T-helper 17 cell (primary cell): Measurements from ENCODE around the gene ZNF117. TPM values are rescaled to one million over a fixed set of nuclear protein-coding genes. Genes with fewer than 3 reads are reported as not detected.
A peak's percentile ranks its signal among the peaks of the same experiment; 100 is the strongest.
"Not testable (repeated sequence)": the region's sequence is repeated elsewhere in the genome, so short reads cannot be mapped to it uniquely, and the experiment has no call there.

Experiments
- ATAC-seq: fragments of 150-1000 bp; cut with Tn5 transposase; 2 replicates; pipeline ENCODE4 v1.10.0; 2021; ENCODE audit warnings: mild to moderate bottlenecking, moderate library complexity
- DNase-seq, 3 donors: peaks; one replicate each; pipeline versions ENCODE4 v3.0.0 to v3.0.0-alpha.2; 2020 to 2021
- H3K9me3 ChIP-seq: one replicate; pipeline ENCODE4 v1.7.0; 2013; ENCODE audit warnings: low read length, mild to moderate bottlenecking; ENCODE audit not compliant: control insufficient read depth, poor library complexity, severe bottlenecking
- H3K27ac Mint-ChIP-seq: one replicate; pipeline ENCODE4 v1.8.0; 2022; ENCODE audit warnings: mild to moderate bottlenecking, moderate library complexity, mixed read lengths
- H3K27me3 Mint-ChIP-seq: one replicate; pipeline ENCODE4 v1.8.0; 2022; ENCODE audit warnings: mixed read lengths
- H3K36me3 Mint-ChIP-seq: one replicate; pipeline ENCODE4 v1.8.0; 2022; ENCODE audit warnings: low read depth, mixed read lengths
- H3K4me1 Mint-ChIP-seq: one replicate; pipeline ENCODE4 v1.8.0; 2022; ENCODE audit warnings: mild to moderate bottlenecking, mixed read lengths
- H3K4me3 Mint-ChIP-seq: one replicate; pipeline ENCODE4 v1.8.0; 2022; ENCODE audit warnings: mild to moderate bottlenecking, moderate library complexity, mixed read lengths
- total RNA-seq, 4 donors: library from RNA in 2 of 4; stranded (reverse) in 2 of 4; gene quantifications; one replicate each; pipeline ENCODE4 v1.2.3 and lab custom pipeline; 2022 to 2026

Gene ZNF117
- total RNA-seq, 2 donors from 2014 or later, result 1.4 to 4.4 TPM

DNA sequence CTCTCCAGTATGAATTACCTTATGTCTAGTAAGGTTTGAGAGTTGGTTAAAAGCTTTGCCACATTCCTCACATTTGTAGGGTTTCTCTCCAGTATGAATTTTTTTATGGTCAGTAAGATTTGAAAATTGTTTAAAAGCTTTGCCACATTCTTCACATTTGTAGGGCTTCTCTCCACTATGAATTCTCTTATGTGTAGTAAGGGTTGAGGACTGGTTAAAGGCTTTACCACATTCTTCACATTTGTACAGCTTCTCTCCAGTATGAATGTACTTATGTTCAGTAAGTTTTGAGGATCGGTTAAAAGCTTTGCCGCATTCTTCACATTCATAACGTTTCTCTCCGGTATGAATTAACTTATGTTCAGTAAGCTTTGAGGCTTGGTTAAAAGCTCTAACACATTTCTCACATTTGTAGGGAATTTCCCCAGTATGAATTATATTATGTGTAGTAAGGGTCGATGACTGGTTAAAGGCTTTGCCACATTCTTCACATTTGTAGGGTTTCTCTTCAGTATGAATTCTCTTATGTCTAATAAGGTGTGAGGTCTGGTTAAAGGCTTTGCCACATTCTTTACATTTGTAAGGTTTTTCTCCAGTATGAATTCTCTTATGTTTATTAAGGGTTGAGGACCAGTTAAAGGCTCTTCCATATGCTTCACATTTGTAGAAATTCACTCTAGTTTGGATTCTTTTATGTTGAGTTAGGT, 12.2 kb downstream of the ZNF117 start:
- Mint-ChIP-seq H3K27ac (no peak overlapping the region), H3K36me3 (peaks cover 15% of the 10 kb centered on the region)

DNA sequence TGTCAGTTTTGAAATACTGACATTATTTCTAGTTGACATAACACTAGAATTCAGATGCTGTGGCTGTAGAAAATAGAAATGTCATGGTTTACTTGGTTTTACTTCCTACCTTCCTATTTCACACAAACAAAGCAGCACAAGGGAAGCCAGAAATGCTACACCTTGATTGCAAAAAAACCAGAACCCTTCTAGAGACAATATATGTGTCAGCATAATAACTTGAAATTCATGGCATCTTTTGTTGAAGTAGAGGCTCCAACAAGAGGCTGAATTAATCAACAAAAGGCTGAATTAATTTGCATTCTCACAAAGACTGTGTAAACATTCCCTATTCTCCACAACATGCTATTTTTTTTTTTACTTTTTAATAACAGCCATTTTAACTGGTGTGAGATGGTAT, 25.2 kb downstream of the ZNF117 start:
- H3K27me3 Mint-ChIP-seq, result no peaks in the 10 kb centered on the region
- no peak for ATAC-seq
- H3K36me3 Mint-ChIP-seq, result no peaks in the 10 kb centered on the region
- H3K27ac Mint-ChIP-seq, result no peak overlapping the region
- H3K9me3 ChIP-seq, result peaks cover 7% of the 10 kb centered on the region
- no peak overlapping the region for H3K4me3 Mint-ChIP-seq
- no peak for DNase-seq
- no peaks in the 10 kb centered on the region for H3K4me1 Mint-ChIP-seq

More for the DNA sequence above, 12.2 kb downstream of the ZNF117 start:
- peaks cover 23% of the 10 kb centered on the region for H3K9me3 ChIP-seq
- H3K27me3 Mint-ChIP-seq, result no peaks in the 10 kb centered on the region
- H3K4me3 Mint-ChIP-seq, result no peak overlapping the region
- ATAC-seq (no peak), DNase-seq (no peak)
- no peaks in the 10 kb centered on the region for H3K4me1 Mint-ChIP-seq

DNA sequence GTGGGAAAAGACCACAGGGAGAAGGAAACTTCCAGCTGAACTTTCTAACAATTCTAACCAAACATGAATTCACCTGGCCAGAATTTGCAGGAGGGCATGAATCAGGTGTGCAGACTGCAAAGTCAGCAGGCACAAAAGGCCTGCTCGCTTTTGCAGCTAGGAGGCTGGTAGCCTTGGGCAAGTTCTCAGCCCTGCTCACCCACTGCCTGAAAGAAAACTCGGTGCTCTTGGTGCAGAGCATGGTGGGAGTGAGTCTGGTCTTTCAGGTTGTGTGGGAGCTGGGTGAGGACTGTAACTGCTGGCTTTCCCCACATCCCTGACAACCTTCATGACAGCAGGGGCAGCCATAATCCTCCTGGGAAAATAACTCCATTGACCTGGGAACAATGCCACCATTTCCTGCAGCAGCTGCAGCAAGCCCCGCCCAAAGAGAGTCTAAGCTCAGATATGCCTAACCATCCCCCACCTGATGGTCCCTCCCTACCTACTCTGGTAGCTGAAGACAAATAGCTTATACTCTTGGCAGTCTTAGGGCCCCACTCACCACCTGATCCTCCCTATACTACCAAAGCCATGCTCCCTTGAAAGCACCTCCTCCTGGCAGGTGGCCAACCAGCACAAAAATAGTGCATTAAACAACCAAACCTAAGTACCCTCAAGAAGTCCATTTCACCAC, 31.6 kb downstream of the ZNF117 start:
- Mint-ChIP-seq H3K4me3 (no peak overlapping the region), H3K27me3 (no peaks in the 10 kb centered on the region), H3K4me1 (no peaks in the 10 kb centered on the region), H3K36me3 (no peaks in the 10 kb centered on the region), H3K27ac (no peak overlapping the region)
- ATAC-seq (no peak), DNase-seq (no peak)
- H3K9me3 ChIP-seq, result peaks cover 3% of the 10 kb centered on the region

DNA sequence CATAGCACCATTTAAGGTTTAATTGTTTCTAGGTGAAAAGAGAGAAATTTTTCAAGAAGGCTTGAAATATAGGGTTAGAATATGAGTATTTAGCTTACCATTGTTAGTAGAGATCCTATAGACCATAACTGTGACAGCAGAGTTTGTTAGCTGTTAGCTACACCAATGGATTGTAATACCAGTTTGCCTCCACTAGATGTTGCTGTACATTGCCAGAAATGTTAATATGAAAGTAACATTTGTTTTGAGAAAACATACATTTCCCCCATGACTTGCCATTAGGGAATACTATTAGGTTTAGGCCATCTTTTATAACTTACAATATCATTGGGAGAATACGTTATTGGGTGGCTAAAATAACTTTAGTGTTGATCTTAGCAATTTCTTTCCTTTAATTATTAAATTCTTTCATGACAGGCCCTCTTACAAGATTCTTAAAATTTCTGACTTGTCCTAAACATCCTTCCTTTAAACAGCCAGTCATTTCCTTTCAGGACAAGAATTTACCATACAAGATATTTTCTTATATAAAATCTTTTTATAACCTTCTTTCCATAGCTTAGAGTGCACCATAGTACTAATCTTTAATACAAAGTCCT, 39.5 kb downstream of the ZNF117 start:
- Mint-ChIP-seq H3K27me3 (peaks cover 41% of the 10 kb centered on the region), H3K36me3 (no peaks in the 10 kb centered on the region), H3K27ac (no peak overlapping the region), H3K4me1 (peaks cover 4% of the 10 kb centered on the region), H3K4me3 (no peak overlapping the region)
- DNase-seq, result no peak
- H3K9me3 ChIP-seq, result no peaks in the 10 kb centered on the region
- peak; percentile 66 for ATAC-seq

DNA sequence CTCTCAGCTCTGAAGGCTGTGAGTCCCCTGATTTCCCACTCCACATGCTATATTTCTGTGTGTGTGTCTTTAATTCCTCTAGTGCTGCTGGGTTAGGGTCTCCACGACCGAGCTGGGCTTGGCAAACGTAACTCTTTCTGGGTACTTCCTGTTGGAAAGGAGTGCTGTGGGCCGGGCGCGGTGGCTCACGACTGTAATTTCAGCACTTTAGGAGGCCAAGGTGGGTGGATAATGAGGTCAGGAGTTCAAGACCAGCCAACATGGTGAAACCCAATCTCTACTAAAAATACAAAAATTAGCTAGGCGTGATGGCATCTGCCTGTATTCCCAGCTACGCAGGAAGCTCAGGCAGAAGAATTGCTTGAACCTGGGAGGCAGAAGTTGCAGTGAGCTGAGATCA, 40.2 kb downstream of the ZNF117 start:
- not testable (repeated sequence) for DNase-seq, H3K9me3 ChIP-seq, H3K27ac Mint-ChIP-seq, H3K4me3 Mint-ChIP-seq, ATAC-seq, H3K36me3 Mint-ChIP-seq, H3K4me1 Mint-ChIP-seq
- H3K27me3 Mint-ChIP-seq, result peaks cover 47% of the 10 kb centered on the region

DNA sequence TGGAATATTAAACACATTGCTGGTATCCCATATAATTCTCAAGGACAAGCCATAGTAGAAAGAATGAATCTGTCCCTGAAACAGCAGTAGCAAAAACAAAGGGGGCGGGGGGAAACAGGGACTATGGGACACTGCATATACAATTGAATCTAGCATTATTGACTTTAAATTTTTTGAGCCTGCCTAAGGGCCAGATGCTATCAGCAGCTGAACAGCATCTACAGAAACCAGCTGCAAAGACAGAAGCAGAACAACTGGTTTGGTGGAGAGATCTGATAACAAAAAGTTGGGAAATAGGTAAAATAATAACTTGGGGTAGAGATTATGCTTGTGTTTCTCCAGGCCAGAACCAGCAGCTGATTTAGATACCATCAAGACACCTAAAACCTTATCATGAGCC, 42.1 kb downstream of the ZNF117 start:
- not testable (repeated sequence) for ATAC-seq, H3K4me3 Mint-ChIP-seq, H3K4me1 Mint-ChIP-seq, H3K36me3 Mint-ChIP-seq, DNase-seq, H3K9me3 ChIP-seq, H3K27ac Mint-ChIP-seq
- peaks cover 60% of the 10 kb centered on the region for H3K27me3 Mint-ChIP-seq

DNA sequence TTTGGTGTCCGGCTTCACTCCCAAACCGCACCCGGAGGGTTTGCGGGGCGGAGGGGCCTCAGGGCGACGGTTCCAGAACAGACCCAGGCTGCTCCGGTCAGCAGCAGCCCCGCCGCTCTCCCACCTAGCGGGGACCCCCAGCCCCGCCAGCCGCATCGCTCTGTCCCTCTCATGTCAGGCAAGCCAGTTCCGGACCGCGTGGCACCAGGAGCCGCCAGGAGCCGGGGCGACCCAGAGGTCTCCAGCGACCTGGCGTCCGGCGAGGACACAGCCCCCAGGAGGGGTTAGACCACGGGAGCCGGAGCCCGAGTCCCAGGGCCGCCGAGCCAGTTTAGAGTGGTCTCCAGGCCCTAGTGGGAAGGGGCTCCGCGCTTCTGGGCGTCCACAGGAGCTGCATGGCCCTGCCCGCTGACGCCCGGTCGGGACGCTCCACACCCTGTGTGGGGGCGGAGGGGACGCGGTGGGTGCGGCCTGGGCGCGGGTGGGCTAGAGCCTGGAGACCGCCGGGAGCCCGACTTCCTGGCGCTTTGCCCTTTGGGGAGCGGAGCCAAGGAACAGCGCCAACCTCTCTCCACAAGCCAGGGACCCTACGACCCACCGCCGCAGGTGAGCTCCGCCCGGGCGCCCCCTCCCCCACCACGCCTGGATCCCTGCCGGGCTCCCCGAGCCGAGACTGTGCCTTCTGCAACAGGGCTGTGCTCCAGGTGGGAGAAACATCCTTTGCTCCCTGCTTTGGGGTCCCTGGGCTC, 43.4 kb downstream of the ZNF117 start:
- no peak for ATAC-seq
- Mint-ChIP-seq H3K27me3 (peaks cover 63% of the 10 kb centered on the region), H3K4me3 (peak overlapping the region; percentile 59)

DNA sequence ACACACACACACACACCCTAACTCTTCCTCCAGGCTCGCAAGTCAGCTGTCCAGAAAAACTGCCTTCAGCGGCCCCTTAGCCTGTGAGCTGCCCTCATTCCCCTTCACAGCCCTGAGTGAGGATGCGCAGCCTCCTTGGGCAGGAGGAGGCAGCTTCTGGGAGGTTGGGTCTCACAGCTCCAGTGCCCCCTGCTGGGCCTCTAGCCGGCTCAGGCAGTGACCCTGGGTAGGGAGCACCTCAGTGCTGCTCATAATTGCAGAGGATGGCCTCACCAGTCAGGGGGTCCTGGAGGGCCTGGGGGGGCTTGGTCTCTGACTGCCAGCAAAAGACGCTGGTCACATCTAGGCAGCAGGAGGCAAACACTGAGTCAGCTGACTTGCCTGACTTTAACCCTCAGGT, 44.1 kb downstream of the ZNF117 start:
- no peaks in the 10 kb centered on the region for H3K36me3 Mint-ChIP-seq
- ATAC-seq, result peak; percentile 39
- H3K4me1 Mint-ChIP-seq, result peaks cover 4% of the 10 kb centered on the region
- H3K27ac Mint-ChIP-seq, result peak overlapping the region; percentile 67
- no peaks in the 10 kb centered on the region for H3K9me3 ChIP-seq
- no peak for DNase-seq
- H3K27me3 Mint-ChIP-seq, result peaks cover 64% of the 10 kb centered on the region
- H3K4me3 Mint-ChIP-seq, result no peak overlapping the region

More for the DNA sequence above, 43.4 kb downstream of the ZNF117 start:
- DNase-seq, result no peak
- H3K9me3 ChIP-seq, result no peaks in the 10 kb centered on the region
- Mint-ChIP-seq H3K4me1 (peaks cover 4% of the 10 kb centered on the region), H3K27ac (no peak overlapping the region), H3K36me3 (no peaks in the 10 kb centered on the region)

DNA sequence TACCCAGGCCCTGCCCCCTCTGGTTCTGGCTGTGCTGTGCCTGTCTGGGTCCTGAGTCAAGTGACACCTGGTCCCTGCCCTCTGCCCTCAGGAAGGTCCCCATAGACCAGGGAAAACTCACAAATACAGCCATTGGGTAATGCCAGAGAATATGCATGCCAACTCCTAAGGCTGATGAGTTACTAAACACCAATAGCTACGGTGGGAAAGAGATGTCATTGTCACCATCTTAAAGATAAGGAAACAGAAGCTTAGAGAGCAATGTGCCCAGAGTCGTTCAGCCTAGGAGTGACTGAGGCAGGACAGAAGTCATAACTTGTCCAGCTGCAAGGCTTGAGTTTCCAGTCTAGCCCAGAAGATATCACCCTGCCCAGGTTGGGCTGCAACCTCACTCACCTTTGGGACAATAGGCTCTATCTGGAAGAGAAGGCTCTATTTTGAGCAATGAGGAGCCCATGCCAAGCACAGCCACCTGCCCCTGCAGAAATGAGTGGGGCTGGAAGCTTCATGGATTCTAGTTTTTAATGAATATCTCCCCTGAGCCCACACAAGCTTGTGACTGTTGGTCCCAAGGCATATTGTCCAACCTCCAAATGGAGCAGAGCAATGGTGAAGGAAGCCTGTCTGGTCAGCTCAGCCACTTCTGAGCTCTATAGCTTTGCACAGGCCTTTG, 45.2 kb downstream of the ZNF117 start:
- Mint-ChIP-seq H3K36me3 (no peaks in the 10 kb centered on the region), H3K4me1 (peaks cover 4% of the 10 kb centered on the region), H3K27me3 (peaks cover 58% of the 10 kb centered on the region), H3K4me3 (no peak overlapping the region), H3K27ac (no peak overlapping the region)
- no peaks in the 10 kb centered on the region for H3K9me3 ChIP-seq
- ATAC-seq (no peak), DNase-seq (no peak)

DNA sequence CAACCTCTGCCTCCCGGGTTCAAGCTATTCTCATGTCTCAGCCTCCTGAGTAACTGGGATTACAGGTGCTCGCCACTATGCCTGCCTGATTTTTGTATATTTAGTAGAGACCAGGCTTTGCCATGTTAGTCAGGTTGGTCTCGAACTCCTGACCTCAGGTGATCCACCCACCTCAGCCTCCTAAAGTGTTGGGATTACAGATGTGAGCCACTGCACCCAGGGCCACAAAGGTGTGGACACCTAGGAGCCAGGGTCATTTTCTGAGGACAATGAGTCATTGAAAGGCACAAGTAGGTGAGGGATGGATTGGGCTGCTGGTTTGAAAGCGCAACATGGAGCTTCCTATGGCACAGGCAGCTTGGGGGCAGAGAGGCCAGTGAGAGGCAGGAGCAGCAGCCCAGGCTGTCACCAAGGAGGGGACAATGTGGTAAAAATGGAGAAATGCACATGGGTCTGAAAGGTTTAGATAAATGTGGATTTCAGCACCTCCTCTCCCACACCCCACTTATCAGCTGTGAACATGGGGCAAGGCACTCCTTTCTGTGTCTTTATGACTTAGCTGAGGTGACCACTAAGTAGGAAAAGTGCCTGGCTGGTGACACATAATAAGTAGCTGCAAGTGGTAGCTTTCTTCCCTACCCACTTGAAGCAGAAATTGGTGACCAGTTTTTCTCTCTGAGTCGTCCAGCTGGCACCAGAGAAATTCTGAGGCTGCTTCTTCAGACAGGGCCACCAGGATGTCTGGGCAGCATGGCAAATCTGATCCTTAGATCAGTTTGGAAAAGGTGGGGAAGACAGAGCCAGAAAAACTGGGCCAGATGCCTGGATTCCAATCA, 46.0 kb downstream of the ZNF117 start:
- ATAC-seq, H3K9me3 ChIP-seq, H3K27ac Mint-ChIP-seq, H3K4me3 Mint-ChIP-seq, H3K4me1 Mint-ChIP-seq, DNase-seq, H3K36me3 Mint-ChIP-seq: not testable (repeated sequence)
- H3K27me3 Mint-ChIP-seq, result peaks cover 52% of the 10 kb centered on the region

DNA sequence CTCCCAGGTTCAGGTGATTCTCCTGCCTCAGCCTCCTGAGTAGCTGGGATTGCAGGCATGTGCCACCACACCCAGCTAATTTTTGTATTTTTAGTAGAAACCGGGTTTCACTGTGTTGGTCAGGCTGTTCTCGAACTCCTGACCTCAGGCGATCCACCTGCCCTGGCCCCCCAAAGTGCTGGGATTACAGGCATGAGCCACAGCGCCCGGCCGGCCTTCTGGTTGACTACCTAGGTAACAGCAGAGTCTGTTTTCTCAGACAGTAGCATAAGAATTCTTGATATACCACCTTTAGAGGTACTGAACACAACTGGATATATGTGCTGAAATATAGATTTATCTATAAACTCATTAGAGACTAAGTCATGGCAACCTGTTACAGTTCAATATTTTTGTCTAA, 50.8 kb downstream of the ZNF117 start:
- not testable (repeated sequence) for H3K9me3 ChIP-seq, H3K27ac Mint-ChIP-seq, DNase-seq, ATAC-seq, H3K4me1 Mint-ChIP-seq, H3K4me3 Mint-ChIP-seq, H3K36me3 Mint-ChIP-seq
- peaks cover 10% of the 10 kb centered on the region for H3K27me3 Mint-ChIP-seq

DNA sequence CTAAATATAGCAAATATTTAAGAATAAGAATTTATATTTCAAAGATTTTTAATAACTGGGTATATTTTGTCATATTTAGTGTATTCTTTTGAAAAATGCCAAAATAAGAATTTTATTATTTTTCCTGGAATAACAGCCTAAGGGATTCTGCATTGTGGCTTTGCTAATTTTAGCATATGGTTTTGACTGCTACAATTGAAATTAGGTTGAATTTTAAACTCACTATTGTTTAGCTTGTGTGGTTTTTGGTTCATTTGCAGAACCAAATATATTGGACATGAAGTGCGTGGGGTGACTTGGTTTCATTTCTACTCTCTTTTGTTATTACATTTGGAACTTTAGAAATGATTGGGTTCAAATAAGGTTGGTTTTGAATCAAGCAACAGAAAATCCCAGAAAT, 52.3 kb downstream of the ZNF117 start:
- Mint-ChIP-seq H3K27ac (no peak overlapping the region), H3K36me3 (no peaks in the 10 kb centered on the region), H3K4me1 (no peaks in the 10 kb centered on the region), H3K4me3 (no peak overlapping the region), H3K27me3 (peaks cover 5% of the 10 kb centered on the region)
- ATAC-seq (no peak), DNase-seq (no peak)
- no peaks in the 10 kb centered on the region for H3K9me3 ChIP-seq
